Brain microvascular endothelial cell (primary cell): ENCODE results near the gene FSTL5.

ENCODE experiments used
- DNase-seq: peaks from one replicate; pipeline ENCODE4 v3.0.0-alpha.2; 2020
- H3K27ac ChIP-seq: fragments of 250-450 bp; sonication (Bioruptor Pico); 2 replicates; pipeline ENCODE4 v1.5.1; 2020; ENCODE audit warnings: mild to moderate bottlenecking, moderate library complexity
- H3K27me3 ChIP-seq: fragments of 250-450 bp; sonication (Bioruptor Pico); replicated peaks from 2 replicates; pipeline ENCODE4 v1.5.1; 2020; ENCODE audit warnings: mild to moderate bottlenecking
- H3K36me3 ChIP-seq: fragments of 250-450 bp; sonication (Bioruptor Pico); replicated peaks from 2 replicates; pipeline ENCODE4 v1.5.1; 2020; ENCODE audit warnings: mild to moderate bottlenecking
- H3K4me3 ChIP-seq: 2 replicates; pipeline ENCODE4 v1.5.1; 2011; ENCODE audit warnings: low read depth, mild to moderate bottlenecking, control low read depth, low read length, moderate library complexity
- CTCF ChIP-seq: IDR thresholded peaks from 2 replicates; pipeline ENCODE4 v1.5.1; 2011; ENCODE audit warnings: low read depth, mild to moderate bottlenecking, moderate library complexity, low read length, control low read depth, inconsistent platforms; ENCODE audit errors: missing control alignments
- in situ Hi-C: cut with HindIII; loops from 2 replicates; pipeline ENCODE4 v1.10.0; 2017; ENCODE audit warnings: low sequenced_read_pairs, low pct_ligation_motif_present

The FSTL5 gene

GRCh38 chr4:162101337-162101736 lies 62.5 kb downstream of the FSTL5 start:
- in situ Hi-C loops: no loop called here
- TF ChIP-seq CTCF: no peak
- Histone ChIP-seq H3K27me3 (no peaks in the 10 kb centered on the region), H3K36me3 (no peaks in the 10 kb centered on the region), H3K4me3 (no peak overlapping the region), H3K27ac (no peak overlapping the region)
- no peak for DNase-seq

GRCh38 chr4:162075726-162076125 lies 88.1 kb downstream of the FSTL5 start:
- Histone ChIP-seq H3K4me3 (no peak overlapping the region), H3K27me3 (no peaks in the 10 kb centered on the region), H3K36me3 (no peaks in the 10 kb centered on the region), H3K27ac (no peak overlapping the region)
- TF ChIP-seq CTCF: no peak
- in situ Hi-C loops: no loop called here
- DNase-seq: no peak

GRCh38 chr4:162061214-162061613 lies 102.6 kb downstream of the FSTL5 start:
- no peaks in the 10 kb centered on the region for H3K27me3 ChIP-seq
- in situ Hi-C loops: no loop called here
- TF ChIP-seq CTCF: no peak
- H3K4me3 ChIP-seq: no peak overlapping the region
- H3K27ac ChIP-seq: no peak overlapping the region
- H3K36me3 ChIP-seq: no peaks in the 10 kb centered on the region
- peak; percentile 37 for DNase-seq

- Histone ChIP-seq H3K4me3 (no peak overlapping the region), H3K36me3 (no peaks in the 10 kb centered on the region), H3K27me3 (no peaks in the 10 kb centered on the region), H3K27ac (no peak overlapping the region)
- no peak for DNase-seq
- TF ChIP-seq CTCF: no peak
- in situ Hi-C loops: no loop called here
Measured at GRCh38 chr4:162059656-162060055, 104.1 kb downstream of the FSTL5 start.

GRCh38 chr4:162056990-162057389 lies 106.8 kb downstream of the FSTL5 start:
- no peak overlapping the region for H3K27ac ChIP-seq
- no peaks in the 10 kb centered on the region for H3K36me3 ChIP-seq
- TF ChIP-seq CTCF: no peak
- no peak for DNase-seq
- H3K4me3 ChIP-seq: no peak overlapping the region
- H3K27me3 ChIP-seq: no peaks in the 10 kb centered on the region
- in situ Hi-C loops: no loop called here

GRCh38 chr4:162046135-162046534 lies 117.7 kb downstream of the FSTL5 start:
- H3K27ac ChIP-seq: no peak overlapping the region
- no peaks in the 10 kb centered on the region for H3K36me3 ChIP-seq
- in situ Hi-C loops: no loop called here
- H3K27me3 ChIP-seq: no peaks in the 10 kb centered on the region
- TF ChIP-seq CTCF: no peak
- no peak for DNase-seq
- H3K4me3 ChIP-seq: no peak overlapping the region
